ENCODE data around the gene DNM1. TPM values are rescaled to one million over a fixed set of nuclear protein-coding genes. Genes with fewer than 3 reads are reported as not detected.

DNM1 gene
- total and polyA plus RNA-seq, 3 donors from 2014 or later: 8.0 to 10.7 (median 9.8) TPM

DNA sequence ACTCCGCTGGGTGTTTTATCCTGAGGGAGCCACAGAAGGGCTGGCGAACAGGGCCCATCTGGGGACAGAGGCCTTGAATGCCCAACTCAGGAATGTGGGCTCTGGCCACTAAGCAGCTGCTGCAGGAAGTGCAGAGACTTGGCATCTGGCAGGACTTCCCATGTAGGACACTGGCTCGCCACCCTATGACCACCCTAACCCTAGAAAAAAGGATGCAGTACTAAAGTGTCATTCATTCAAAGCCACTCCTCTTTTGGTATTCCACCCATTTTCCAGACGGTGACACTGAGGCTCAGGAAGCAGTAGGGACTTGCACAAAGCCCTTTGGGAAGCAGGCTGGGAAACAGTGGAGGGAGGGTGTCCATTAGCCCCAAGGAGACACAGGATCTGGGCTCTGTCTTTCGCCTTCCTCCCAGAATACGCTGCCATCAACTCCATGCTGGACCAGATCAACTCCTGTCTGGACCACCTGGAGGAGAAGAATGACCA is 40.1 kb upstream of the DNM1 start:
- H3K27me3 ChIP-seq: no peaks in the 10 kb centered on the region
- H3K4me3 ChIP-seq: no peak overlapping the region
- DNase-seq: no peak
- 89 to 91% methylated on average over 4 to 6 of the region's 6 CpGs for WGBS, 2 donors
- H3K9me3 ChIP-seq: no peaks in the 10 kb centered on the region
- H3K36me3 ChIP-seq (ENCODE audit: low read depth, missing control alignments): no peaks in the 10 kb centered on the region
- intact Hi-C loops (cut with DNase I; ENCODE audit: low total_unique reads): no loop called here
- peaks cover 5% of the 10 kb centered on the region for H3K4me1 ChIP-seq
- H3K27ac ChIP-seq: no peak overlapping the region
- TF ChIP-seq POLR2A (IDR thresholded peaks at IDR 0.05): no peak
- TF ChIP-seq, protein P1, sequence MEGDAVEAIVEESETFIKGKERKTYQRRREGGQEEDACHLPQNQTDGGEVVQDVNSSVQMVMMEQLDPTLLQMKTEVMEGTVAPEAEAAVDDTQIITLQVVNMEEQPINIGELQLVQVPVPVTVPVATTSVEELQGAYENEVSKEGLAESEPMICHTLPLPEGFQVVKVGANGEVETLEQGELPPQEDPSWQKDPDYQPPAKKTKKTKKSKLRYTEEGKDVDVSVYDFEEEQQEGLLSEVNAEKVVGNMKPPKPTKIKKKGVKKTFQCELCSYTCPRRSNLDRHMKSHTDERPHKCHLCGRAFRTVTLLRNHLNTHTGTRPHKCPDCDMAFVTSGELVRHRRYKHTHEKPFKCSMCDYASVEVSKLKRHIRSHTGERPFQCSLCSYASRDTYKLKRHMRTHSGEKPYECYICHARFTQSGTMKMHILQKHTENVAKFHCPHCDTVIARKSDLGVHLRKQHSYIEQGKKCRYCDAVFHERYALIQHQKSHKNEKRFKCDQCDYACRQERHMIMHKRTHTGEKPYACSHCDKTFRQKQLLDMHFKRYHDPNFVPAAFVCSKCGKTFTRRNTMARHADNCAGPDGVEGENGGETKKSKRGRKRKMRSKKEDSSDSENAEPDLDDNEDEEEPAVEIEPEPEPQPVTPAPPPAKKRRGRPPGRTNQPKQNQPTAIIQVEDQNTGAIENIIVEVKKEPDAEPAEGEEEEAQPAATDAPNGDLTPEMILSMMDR (IDR thresholded peaks at IDR 0.05): no peak

DNA sequence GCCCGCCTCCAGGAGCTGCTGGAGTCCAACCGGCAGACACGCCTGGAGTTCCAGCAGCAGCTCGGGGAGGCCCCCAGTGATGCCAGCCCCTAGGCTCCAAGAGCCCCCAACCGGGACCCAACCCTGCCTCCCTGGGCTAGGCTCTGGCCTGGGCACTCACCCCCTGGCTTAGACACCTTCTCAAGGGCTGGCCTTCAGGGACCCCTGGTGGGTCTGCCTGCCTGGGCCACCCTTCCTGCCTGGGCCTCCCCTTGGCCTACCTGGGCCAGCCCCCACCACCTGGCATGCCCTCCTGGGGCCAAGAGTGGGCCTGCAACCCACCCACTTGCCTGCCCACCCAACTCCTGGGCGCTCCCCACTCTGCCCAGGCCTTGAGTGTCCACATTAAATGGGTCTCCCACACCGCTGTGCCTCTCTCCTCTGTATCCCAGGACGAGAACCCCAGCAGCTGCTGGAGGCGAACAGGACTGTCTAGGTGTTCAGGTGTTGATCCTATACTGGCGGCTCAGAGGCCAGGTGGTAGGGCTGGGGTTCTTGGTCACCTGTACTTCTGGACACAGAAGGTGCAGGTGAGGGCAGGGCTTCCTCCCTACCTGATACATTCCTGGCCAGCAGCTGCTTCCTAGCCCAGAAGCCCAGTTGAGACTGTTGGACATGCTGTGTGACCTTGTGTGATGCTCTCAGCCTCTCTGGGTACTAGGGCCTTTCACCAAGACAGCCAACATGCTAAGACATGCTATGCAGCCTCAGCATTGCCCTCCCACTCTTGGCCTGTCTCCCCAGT is 39.5 kb upstream of the DNM1 start:
- no peak for DNase-seq
- H3K4me1 ChIP-seq: peaks cover 5% of the 10 kb centered on the region
- 96% methylated on average over 10 of the region's 10 CpGs; no CpG with 5 or more reads in 1 of the 2 donors for WGBS, 2 donors
- H3K27ac ChIP-seq: no peak overlapping the region
- H3K36me3 ChIP-seq (ENCODE audit: low read depth, missing control alignments): no peaks in the 10 kb centered on the region
- H3K4me3 ChIP-seq: no peak overlapping the region
- H3K27me3 ChIP-seq: no peaks in the 10 kb centered on the region
- intact Hi-C loops (cut with DNase I; ENCODE audit: low total_unique reads): no loop called here
- no peak for TF ChIP-seq POLR2A (IDR thresholded peaks at IDR 0.05)
- TF ChIP-seq, protein P1 (IDR thresholded peaks at IDR 0.05): no peak
- no peaks in the 10 kb centered on the region for H3K9me3 ChIP-seq

DNA sequence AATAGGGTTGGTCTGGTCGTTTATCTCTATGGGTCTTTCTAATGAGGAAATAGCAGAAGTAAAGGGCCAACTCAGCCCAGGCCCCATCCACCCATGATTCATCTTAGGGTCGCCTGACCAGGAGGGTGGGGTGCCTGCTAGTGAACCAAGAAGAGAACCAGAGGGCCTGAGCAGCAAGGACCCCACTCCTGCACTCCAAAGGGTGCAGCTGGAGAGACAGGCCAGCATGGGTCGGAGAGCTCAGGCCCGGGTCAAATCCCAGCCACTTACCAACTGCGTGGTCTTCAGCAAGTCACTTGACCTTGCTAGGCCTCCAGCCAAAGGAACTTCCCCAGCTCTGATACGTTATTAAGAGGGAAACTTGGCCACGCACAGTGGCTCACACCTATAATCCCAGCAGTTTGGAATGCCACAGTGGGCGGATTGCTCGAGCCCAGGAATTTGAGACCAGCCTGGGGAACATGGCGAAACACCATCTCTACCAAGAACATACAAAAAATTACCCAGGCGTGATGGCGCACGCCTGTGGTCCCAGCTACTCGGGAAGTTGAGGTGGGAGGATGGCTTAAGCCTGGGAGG is 38.8 kb upstream of the DNM1 start:
- WGBS, 2 donors: 72 to 77% methylated on average over 14 of the region's 14 CpGs
- Histone ChIP-seq H3K4me1 (peaks cover 5% of the 10 kb centered on the region), H3K36me3 (ENCODE audit: low read depth, missing control alignments) (no peaks in the 10 kb centered on the region)

DNA sequence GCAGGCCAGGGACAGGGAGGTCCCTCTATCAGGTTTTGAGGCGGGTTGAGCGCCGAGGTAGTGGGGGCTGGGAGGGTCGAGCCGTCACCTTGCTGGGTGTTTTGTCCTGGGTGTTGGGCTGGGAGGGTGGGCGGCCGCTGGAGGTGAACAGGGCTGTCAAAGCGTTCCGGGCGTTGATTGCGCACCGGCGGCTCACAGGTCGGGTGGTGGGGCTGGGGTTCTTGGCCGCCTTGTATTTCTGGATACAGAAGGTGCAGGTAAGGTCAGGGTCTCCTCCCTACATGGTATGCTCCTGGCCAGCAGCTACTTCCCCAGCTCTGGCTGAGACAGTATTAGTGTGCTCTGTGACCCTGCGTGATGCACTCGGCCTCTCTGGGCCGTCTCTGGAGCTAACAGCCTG is 37.0 kb upstream of the DNM1 start:
- Histone ChIP-seq H3K27ac (no peak overlapping the region), H3K36me3 (ENCODE audit: low read depth, missing control alignments) (no peaks in the 10 kb centered on the region), H3K4me1 (no peaks in the 10 kb centered on the region), H3K9me3 (no peaks in the 10 kb centered on the region), H3K4me3 (no peak overlapping the region), H3K27me3 (no peaks in the 10 kb centered on the region)
- intact Hi-C loops (cut with DNase I; ENCODE audit: low total_unique reads): no loop called here
- DNase-seq: no peak
- 86 to 92% methylated on average over 18 of the region's 18 CpGs for WGBS, 2 donors
- no peak for TF ChIP-seq POLR2A (IDR thresholded peaks at IDR 0.05)
- TF ChIP-seq, protein P1 (IDR thresholded peaks at IDR 0.05): no peak

More for the DNA sequence above, 38.8 kb upstream of the DNM1 start:
- no peak for DNase-seq
- no peak overlapping the region for H3K27ac ChIP-seq
- no peaks in the 10 kb centered on the region for H3K9me3 ChIP-seq
- no peak for TF ChIP-seq POLR2A (IDR thresholded peaks at IDR 0.05)
- TF ChIP-seq, protein P1 (IDR thresholded peaks at IDR 0.05): no peak
- no peak overlapping the region for H3K4me3 ChIP-seq
- H3K27me3 ChIP-seq: no peaks in the 10 kb centered on the region
- intact Hi-C loops (cut with DNase I; ENCODE audit: low total_unique reads): no loop called here

Measured in testis (tissue), 3 donors.